ENCODE data around the gene AMFR.
"Not testable (repeated sequence)": the region's sequence is repeated elsewhere in the genome, so short reads cannot be mapped to it uniquely, and the experiment has no call there.

AMFR gene

GRCh38 chr16:56413381-56413780 lies 12.0 kb downstream of the AMFR start:
- H3K27me3 ChIP-seq (ENCODE audit: control insufficient read depth, insufficient read depth, low read length), result no peaks in the 10 kb centered on the region
- H3K27ac ChIP-seq (ENCODE audit: low read depth, low read length), result no peak overlapping the region
- peaks cover 16% of the 10 kb centered on the region for H3K4me1 ChIP-seq (ENCODE audit: control insufficient read depth, insufficient read depth, low read length)
- H3K36me3 ChIP-seq (ENCODE audit: control insufficient read depth, insufficient read depth, low read length), result peaks cover 19% of the 10 kb centered on the region
- H3K4me3 ChIP-seq (ENCODE audit: low read depth, low read length), result no peak overlapping the region
- no peaks in the 10 kb centered on the region for H3K9me3 ChIP-seq (ENCODE audit: control insufficient read depth, insufficient read depth, low read length)
- no peak overlapping the region for H3K9ac ChIP-seq (ENCODE audit: low read depth, low read length)

- H3K36me3 ChIP-seq (ENCODE audit: control insufficient read depth, insufficient read depth, low read length), result peaks cover 28% of the 10 kb centered on the region
- no peak overlapping the region for H3K9ac ChIP-seq (ENCODE audit: low read depth, low read length)
- H3K27ac ChIP-seq (ENCODE audit: low read depth, low read length), result no peak overlapping the region
- H3K9me3 ChIP-seq (ENCODE audit: control insufficient read depth, insufficient read depth, low read length), result no peaks in the 10 kb centered on the region
- no peaks in the 10 kb centered on the region for H3K27me3 ChIP-seq (ENCODE audit: control insufficient read depth, insufficient read depth, low read length)
- peaks cover 16% of the 10 kb centered on the region for H3K4me1 ChIP-seq (ENCODE audit: control insufficient read depth, insufficient read depth, low read length)
- no peak overlapping the region for H3K4me3 ChIP-seq (ENCODE audit: low read depth, low read length)
These were observed 13.7 kb downstream of the AMFR start for GRCh38 chr16:56411624-56412023.

- Histone ChIP-seq H3K4me3 (ENCODE audit: low read depth, low read length) (no peak overlapping the region), H3K9ac (ENCODE audit: low read depth, low read length) (no peak overlapping the region), H3K27me3 (ENCODE audit: control insufficient read depth, insufficient read depth, low read length) (no peaks in the 10 kb centered on the region), H3K4me1 (ENCODE audit: control insufficient read depth, insufficient read depth, low read length) (peaks cover 16% of the 10 kb centered on the region), H3K36me3 (ENCODE audit: control insufficient read depth, insufficient read depth, low read length) (peaks cover 28% of the 10 kb centered on the region), H3K27ac (ENCODE audit: low read depth, low read length) (no peak overlapping the region), H3K9me3 (ENCODE audit: control insufficient read depth, insufficient read depth, low read length) (no peaks in the 10 kb centered on the region)
These were observed 14.2 kb downstream of the AMFR start for GRCh38 chr16:56411123-56411522.

GRCh38 chr16:56409195-56409594 lies 16.1 kb downstream of the AMFR start:
- H3K4me3 ChIP-seq (ENCODE audit: low read depth, low read length), result no peak overlapping the region
- peaks cover 38% of the 10 kb centered on the region for H3K36me3 ChIP-seq (ENCODE audit: control insufficient read depth, insufficient read depth, low read length)
- no peaks in the 10 kb centered on the region for H3K27me3 ChIP-seq (ENCODE audit: control insufficient read depth, insufficient read depth, low read length)
- no peaks in the 10 kb centered on the region for H3K9me3 ChIP-seq (ENCODE audit: control insufficient read depth, insufficient read depth, low read length)
- no peak overlapping the region for H3K9ac ChIP-seq (ENCODE audit: low read depth, low read length)
- no peak overlapping the region for H3K27ac ChIP-seq (ENCODE audit: low read depth, low read length)
- H3K4me1 ChIP-seq (ENCODE audit: control insufficient read depth, insufficient read depth, low read length), result 0 out of 2 replicates have a peak, but pooled peaks cover 5% of the 10 kb centered on the region

GRCh38 chr16:56408379-56409098 lies 16.8 kb downstream of the AMFR start:
- Histone ChIP-seq H3K27ac (ENCODE audit: low read depth, low read length) (no peak overlapping the region), H3K9ac (ENCODE audit: low read depth, low read length) (no peak overlapping the region), H3K27me3 (ENCODE audit: control insufficient read depth, insufficient read depth, low read length) (no peaks in the 10 kb centered on the region), H3K9me3 (ENCODE audit: control insufficient read depth, insufficient read depth, low read length) (no peaks in the 10 kb centered on the region), H3K36me3 (ENCODE audit: control insufficient read depth, insufficient read depth, low read length) (peaks cover 42% of the 10 kb centered on the region), H3K4me1 (ENCODE audit: control insufficient read depth, insufficient read depth, low read length) (no peaks in the 10 kb centered on the region), H3K4me3 (ENCODE audit: low read depth, low read length) (no peak overlapping the region)

GRCh38 chr16:56405977-56406672 lies 19.2 kb downstream of the AMFR start:
- Histone ChIP-seq H3K27ac (ENCODE audit: low read depth, low read length) (no peak overlapping the region), H3K9ac (ENCODE audit: low read depth, low read length) (no peak overlapping the region), H3K4me3 (ENCODE audit: low read depth, low read length) (no peak overlapping the region), H3K9me3 (ENCODE audit: control insufficient read depth, insufficient read depth, low read length) (no peaks in the 10 kb centered on the region), H3K27me3 (ENCODE audit: control insufficient read depth, insufficient read depth, low read length) (no peaks in the 10 kb centered on the region), H3K36me3 (ENCODE audit: control insufficient read depth, insufficient read depth, low read length) (peaks cover 55% of the 10 kb centered on the region), H3K4me1 (ENCODE audit: control insufficient read depth, insufficient read depth, low read length) (no peaks in the 10 kb centered on the region)

- H3K27me3 ChIP-seq (ENCODE audit: control insufficient read depth, insufficient read depth, low read length), result no peaks in the 10 kb centered on the region
- H3K4me3 ChIP-seq (ENCODE audit: low read depth, low read length), result no peak overlapping the region
- no peak overlapping the region for H3K9ac ChIP-seq (ENCODE audit: low read depth, low read length)
- no peak overlapping the region for H3K27ac ChIP-seq (ENCODE audit: low read depth, low read length)
- peaks cover 43% of the 10 kb centered on the region for H3K36me3 ChIP-seq (ENCODE audit: control insufficient read depth, insufficient read depth, low read length)
- no peaks in the 10 kb centered on the region for H3K9me3 ChIP-seq (ENCODE audit: control insufficient read depth, insufficient read depth, low read length)
- H3K4me1 ChIP-seq (ENCODE audit: control insufficient read depth, insufficient read depth, low read length), result no peaks in the 10 kb centered on the region
These were observed 23.9 kb downstream of the AMFR start for GRCh38 chr16:56401482-56401881.

GRCh38 chr16:56400458-56400857 lies 24.9 kb downstream of the AMFR start:
- no peak overlapping the region for H3K9ac ChIP-seq (ENCODE audit: low read depth, low read length)
- peaks cover 43% of the 10 kb centered on the region for H3K36me3 ChIP-seq (ENCODE audit: control insufficient read depth, insufficient read depth, low read length)
- H3K9me3 ChIP-seq (ENCODE audit: control insufficient read depth, insufficient read depth, low read length), result no peaks in the 10 kb centered on the region
- no peaks in the 10 kb centered on the region for H3K27me3 ChIP-seq (ENCODE audit: control insufficient read depth, insufficient read depth, low read length)
- H3K4me1 ChIP-seq (ENCODE audit: control insufficient read depth, insufficient read depth, low read length), result no peaks in the 10 kb centered on the region
- no peak overlapping the region for H3K27ac ChIP-seq (ENCODE audit: low read depth, low read length)
- no peak overlapping the region for H3K4me3 ChIP-seq (ENCODE audit: low read depth, low read length)

GRCh38 chr16:56399486-56399885 lies 25.9 kb downstream of the AMFR start:
- Histone ChIP-seq H3K9me3 (ENCODE audit: control insufficient read depth, insufficient read depth, low read length) (no peaks in the 10 kb centered on the region), H3K4me1 (ENCODE audit: control insufficient read depth, insufficient read depth, low read length) (no peaks in the 10 kb centered on the region), H3K27ac (ENCODE audit: low read depth, low read length) (no peak overlapping the region), H3K4me3 (ENCODE audit: low read depth, low read length) (no peak overlapping the region), H3K36me3 (ENCODE audit: control insufficient read depth, insufficient read depth, low read length) (peaks cover 36% of the 10 kb centered on the region), H3K27me3 (ENCODE audit: control insufficient read depth, insufficient read depth, low read length) (no peaks in the 10 kb centered on the region), H3K9ac (ENCODE audit: low read depth, low read length) (no peak overlapping the region)

GRCh38 chr16:56399047-56399446 lies 26.3 kb downstream of the AMFR start:
- no peak overlapping the region for H3K27ac ChIP-seq (ENCODE audit: low read depth, low read length)
- H3K36me3 ChIP-seq (ENCODE audit: control insufficient read depth, insufficient read depth, low read length), result peaks cover 32% of the 10 kb centered on the region
- H3K4me3 ChIP-seq (ENCODE audit: low read depth, low read length), result no peak overlapping the region

GRCh38 chr16:56396724-56397123 lies 28.6 kb downstream of the AMFR start:
- H3K27ac ChIP-seq (ENCODE audit: low read depth, low read length); H3K27me3 ChIP-seq (ENCODE audit: control insufficient read depth, insufficient read depth, low read length); H3K9ac ChIP-seq (ENCODE audit: low read depth, low read length); H3K4me3 ChIP-seq (ENCODE audit: low read depth, low read length); H3K4me1 ChIP-seq (ENCODE audit: control insufficient read depth, insufficient read depth, low read length); H3K9me3 ChIP-seq (ENCODE audit: control insufficient read depth, insufficient read depth, low read length): not testable (repeated sequence)
- peaks cover 13% of the 10 kb centered on the region; the same call in 1 of the 2 replicates for H3K36me3 ChIP-seq (ENCODE audit: control insufficient read depth, insufficient read depth, low read length)

More at GRCh38 chr16:56399047-56399446, 26.3 kb downstream of the AMFR start:
- Histone ChIP-seq H3K27me3 (ENCODE audit: control insufficient read depth, insufficient read depth, low read length) (no peaks in the 10 kb centered on the region), H3K9ac (ENCODE audit: low read depth, low read length) (no peak overlapping the region), H3K9me3 (ENCODE audit: control insufficient read depth, insufficient read depth, low read length) (no peaks in the 10 kb centered on the region), H3K4me1 (ENCODE audit: control insufficient read depth, insufficient read depth, low read length) (no peaks in the 10 kb centered on the region)
